PC-9 (cell line): ENCODE measurements around the gene ATRNL1.

Source experiments
- CTCF ChIP-seq: fragments of 200-600 bp; sonication (generic); conservative IDR thresholded peaks from 2 replicates; pipeline ENCODE4 v1.6.1; 2017; ENCODE audit warnings: mixed run types, antibody characterized with exemption, mild to moderate bottlenecking, moderate library complexity
- EZH2 ChIP-seq: fragments of 200-600 bp; sonication (generic); IDR thresholded peaks from 2 replicates; pipeline ENCODE4 v1.8.0; 2017; ENCODE audit warnings: antibody characterized with exemption, low read depth

- TF ChIP-seq EZH2: no peak
- TF ChIP-seq CTCF: no peak
Measured at GRCh38 chr10:115091161-115091560, 2.0 kb upstream of the ATRNL1 start.
